Gastroesophageal sphincter (tissue), 3 donors: Measurements from ENCODE around the gene PSMD2.

Experiments
- EP300 ChIP-seq: sonication (generic); formaldehyde crosslinking; IDR thresholded peaks from one replicate; pipeline ENCODE4 v1.6.1; 2017; ENCODE audit warnings: antibody characterized with exemption, mild to moderate bottlenecking
- TF ChIP-seq, protein P1 (sequence below), 4 experiments: fragments of 200-600 bp in 2 of 4; fragments of 450-650 bp in 2 of 4; sonication (generic) in 1 of 4; IDR thresholded peaks; one replicate each; pipeline ENCODE4 v1.5.1; 2017 to 2019; ENCODE audit warnings: antibody characterized with exemption in 4 of 4, mild to moderate bottlenecking in 2 of 4, moderate library complexity in 2 of 4

DNA sequence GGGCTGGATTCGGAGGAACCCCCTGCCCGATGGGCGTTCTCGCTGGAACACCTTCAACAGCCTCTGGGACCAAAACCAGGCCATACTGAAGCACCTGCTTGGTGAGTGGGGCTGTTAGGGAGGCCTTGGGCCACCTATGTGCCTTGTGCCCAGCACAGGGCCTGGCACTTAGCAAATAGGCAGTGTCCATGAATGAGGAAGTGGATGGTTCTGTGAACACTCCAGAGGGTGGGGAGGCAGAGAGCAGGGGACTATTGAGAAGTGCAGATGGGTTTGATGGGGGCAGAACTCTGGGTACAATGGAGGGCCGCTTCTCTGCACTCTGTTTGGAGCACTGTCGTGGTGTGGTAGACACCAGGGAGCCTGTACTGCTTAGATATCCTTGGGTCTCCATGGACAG, 21.7 kb upstream of the PSMD2 start:
- no peak for TF ChIP-seq EP300
- TF ChIP-seq, protein P1, sequence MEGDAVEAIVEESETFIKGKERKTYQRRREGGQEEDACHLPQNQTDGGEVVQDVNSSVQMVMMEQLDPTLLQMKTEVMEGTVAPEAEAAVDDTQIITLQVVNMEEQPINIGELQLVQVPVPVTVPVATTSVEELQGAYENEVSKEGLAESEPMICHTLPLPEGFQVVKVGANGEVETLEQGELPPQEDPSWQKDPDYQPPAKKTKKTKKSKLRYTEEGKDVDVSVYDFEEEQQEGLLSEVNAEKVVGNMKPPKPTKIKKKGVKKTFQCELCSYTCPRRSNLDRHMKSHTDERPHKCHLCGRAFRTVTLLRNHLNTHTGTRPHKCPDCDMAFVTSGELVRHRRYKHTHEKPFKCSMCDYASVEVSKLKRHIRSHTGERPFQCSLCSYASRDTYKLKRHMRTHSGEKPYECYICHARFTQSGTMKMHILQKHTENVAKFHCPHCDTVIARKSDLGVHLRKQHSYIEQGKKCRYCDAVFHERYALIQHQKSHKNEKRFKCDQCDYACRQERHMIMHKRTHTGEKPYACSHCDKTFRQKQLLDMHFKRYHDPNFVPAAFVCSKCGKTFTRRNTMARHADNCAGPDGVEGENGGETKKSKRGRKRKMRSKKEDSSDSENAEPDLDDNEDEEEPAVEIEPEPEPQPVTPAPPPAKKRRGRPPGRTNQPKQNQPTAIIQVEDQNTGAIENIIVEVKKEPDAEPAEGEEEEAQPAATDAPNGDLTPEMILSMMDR (IDR thresholded peaks at IDR 0.05): no peak
